Breast epithelium (tissue), 3 donors: ENCODE measurements around the gene ZBTB40.

Experiments
- CTCF ChIP-seq, 3 donors: fragments of 450-650 bp; IDR thresholded peaks; one replicate each; pipeline ENCODE4 v1.5.1; 2016 to 2017; ENCODE audit warnings: antibody characterized with exemption in 3 of 3, mild to moderate bottlenecking in 3 of 3, moderate library complexity in 3 of 3
- POLR2A ChIP-seq: fragments of 450-650 bp; IDR thresholded peaks from one replicate; pipeline ENCODE4 v1.6.1; 2016; ENCODE audit warnings: antibody characterized with exemption, mild to moderate bottlenecking, moderate library complexity

GRCh38 chr1:22508329-22508728 lies 56.7 kb downstream of the ZBTB40 start:
- TF ChIP-seq CTCF (IDR thresholded peaks at IDR 0.05) (no peak), POLR2A (no peak)
